GM18505 (cell line): ENCODE data around the gene PGBD4.

Source experiments
- ATAC-seq: cut with Tn5 transposase; IDR thresholded peaks from one replicate; pipeline ENCODE4 v1.9.1; 2021; ENCODE audit not compliant: unreplicated experiment
- POLR2A ChIP-seq: IDR thresholded peaks from 4 replicates; pipeline ENCODE4 v1.6.1; 2011; ENCODE audit warnings: borderline replicate concordance; ENCODE audit not compliant: insufficient read depth, insufficient read length; ENCODE audit errors: extremely low read depth

Gene PGBD4

GRCh38 chr15:34122771-34123183, 20.9 kb downstream of the PGBD4 start:
- no peak for TF ChIP-seq POLR2A
- no peak for ATAC-seq

- no peak for ATAC-seq
- TF ChIP-seq POLR2A, result no peak
These were observed 22.8 kb downstream of the PGBD4 start for GRCh38 chr15:34124651-34125050.

- no peak for ATAC-seq
- TF ChIP-seq POLR2A, result no peak
These were observed 24.1 kb downstream of the PGBD4 start for GRCh38 chr15:34125945-34126344.

- ATAC-seq, result no peak
- TF ChIP-seq POLR2A, result no peak
These were observed 24.6 kb downstream of the PGBD4 start for GRCh38 chr15:34126522-34126921.

GRCh38 chr15:34128898-34129297, 27.0 kb downstream of the PGBD4 start:
- no peak for ATAC-seq
- no peak for TF ChIP-seq POLR2A

GRCh38 chr15:34132881-34133280, 31.0 kb downstream of the PGBD4 start:
- no peak for TF ChIP-seq POLR2A
- no peak for ATAC-seq

GRCh38 chr15:34133511-34133910, 31.6 kb downstream of the PGBD4 start:
- no peak for ATAC-seq
- TF ChIP-seq POLR2A, result no peak

GRCh38 chr15:34147371-34148140, 45.7 kb downstream of the PGBD4 start:
- no peak for TF ChIP-seq POLR2A
- no peak for ATAC-seq

- TF ChIP-seq POLR2A, result no peak
- no peak for ATAC-seq
These were observed 52.9 kb downstream of the PGBD4 start for GRCh38 chr15:34154725-34155204.

GRCh38 chr15:34155859-34156258, 54.0 kb downstream of the PGBD4 start:
- no peak for TF ChIP-seq POLR2A
- no peak for ATAC-seq
